Urinary bladder (tissue), 4 donors: ENCODE measurements around the gene PKMYT1. TPM values are rescaled to one million over a fixed set of nuclear protein-coding genes. Genes with fewer than 3 reads are reported as not detected.

Experiments
- DNase-seq: peaks from one replicate; pipeline ENCODE4 v3.0.0-alpha.2; 2015; ENCODE audit errors: extremely low spot score
- H3K27ac ChIP-seq: one replicate; pipeline ENCODE4 v1.5.1; 2013; ENCODE audit warnings: low read depth, mild to moderate bottlenecking, moderate library complexity
- H3K36me3 ChIP-seq: one replicate; pipeline ENCODE4 v1.6.1; 2013; ENCODE audit warnings: mild to moderate bottlenecking, moderate library complexity; ENCODE audit not compliant: insufficient read depth
- H3K4me1 ChIP-seq: one replicate; pipeline ENCODE4 v1.6.1; 2013; ENCODE audit warnings: mild to moderate bottlenecking, moderate library complexity; ENCODE audit not compliant: insufficient read depth
- H3K4me3 ChIP-seq: one replicate; pipeline ENCODE4 v1.5.1; 2013; ENCODE audit warnings: low read depth, low read length
- WGBS: extraction: QIAGEN DNeasy Blood & Tissue Kit; methylation state at CpG from one replicate; pipeline ENCODE4 v1.1.7; 2013; 5-methylcytosine and 5-hydroxymethylcytosine counted together
- polyA plus RNA-seq: library from polyadenylated mRNA; stranded (reverse); fragments of 200-250 nt; gene quantifications from one replicate; pipeline ENCODE4 v1.2.3, GENCODE V29; 2013
- total RNA-seq: library from RNA; depleted of rRNA; stranded (reverse); fragments of >200 nt; gene quantifications from one replicate; pipeline ENCODE4 v1.2.3, GENCODE V29; 2014
- donor health status: healthy with polysubstance abuse.
- donor health status: healthy.

Gene PKMYT1
- total and polyA plus RNA-seq, 2 donors: 1.1 to 2.5 TPM

GRCh38 chr16:2970563-2970962 is 9.7 kb downstream of the PKMYT1 start:
- H3K27ac ChIP-seq: no peak overlapping the region
- H3K4me3 ChIP-seq: no peak overlapping the region
- peaks cover 2% of the 10 kb centered on the region for H3K4me1 ChIP-seq
- no peaks in the 10 kb centered on the region for H3K36me3 ChIP-seq
- no peak for DNase-seq
- 88% methylated on average over 6 of the region's 6 CpGs for WGBS

- 4% methylated on average over 83 of the region's 83 CpGs for WGBS
- Histone ChIP-seq H3K4me3 (peak overlapping the region; percentile 74), H3K27ac (no peak overlapping the region), H3K36me3 (no peaks in the 10 kb centered on the region), H3K4me1 (peaks cover 3% of the 10 kb centered on the region)
- DNase-seq: no peak
Observed at GRCh38 chr16:2969545-2970521, 10.4 kb downstream of the PKMYT1 start.

- peak; percentile 43 for DNase-seq
- Histone ChIP-seq H3K27ac (no peak within 1 kb of the TSS), H3K4me3 (peak within 1 kb of the TSS; percentile 74), H3K4me1 (peaks cover 7% of the 10 kb centered on the region), H3K36me3 (no peaks in the 10 kb centered on the region)
- WGBS: under 1% methylated on average over 98 of the region's 98 CpGs
Observed at GRCh38 chr16:2968738-2969544, 11.3 kb downstream of the PKMYT1 start, which contains the start of gene PAQR4. PAQR4 (plus strand) TSS chr16:2969348; CDS start chr16:2969675, 327 bp downstream.

- no peaks in the 10 kb centered on the region for H3K36me3 ChIP-seq
- no peak overlapping the region for H3K27ac ChIP-seq
- no peak for DNase-seq
- 18% methylated on average over 18 of the region's 18 CpGs for WGBS
- peaks cover 7% of the 10 kb centered on the region for H3K4me1 ChIP-seq
- peak overlapping the region; percentile 74 for H3K4me3 ChIP-seq
Observed at GRCh38 chr16:2968368-2968737, 11.9 kb downstream of the PKMYT1 start.

GRCh38 chr16:2967721-2968161 is 12.5 kb downstream of the PKMYT1 start:
- Histone ChIP-seq H3K36me3 (no peaks in the 10 kb centered on the region), H3K27ac (no peak overlapping the region), H3K4me3 (no peak overlapping the region), H3K4me1 (peaks cover 7% of the 10 kb centered on the region)
- 50% methylated on average over 33 of the region's 33 CpGs for WGBS
- DNase-seq: no peak

- no peak overlapping the region for H3K4me3 ChIP-seq
- WGBS: 6% methylated on average over 51 of the region's 51 CpGs
- no peak for DNase-seq
- H3K36me3 ChIP-seq: no peaks in the 10 kb centered on the region
- H3K27ac ChIP-seq: no peak overlapping the region
- H3K4me1 ChIP-seq: peaks cover 7% of the 10 kb centered on the region
Observed at GRCh38 chr16:2967211-2967631, 13.0 kb downstream of the PKMYT1 start.

- H3K4me1 ChIP-seq: peaks cover 7% of the 10 kb centered on the region
- H3K4me3 ChIP-seq: no peak overlapping the region
- DNase-seq: no peak
- no peak overlapping the region for H3K27ac ChIP-seq
- WGBS: 2% methylated on average over 46 of the region's 46 CpGs
- H3K36me3 ChIP-seq: no peaks in the 10 kb centered on the region
Observed at GRCh38 chr16:2966808-2967191, 13.4 kb downstream of the PKMYT1 start.

- H3K4me3 ChIP-seq: no peak overlapping the region
- WGBS: 50% methylated on average over 39 of the region's 39 CpGs
- no peak for DNase-seq
- H3K36me3 ChIP-seq: no peaks in the 10 kb centered on the region
- no peak overlapping the region for H3K27ac ChIP-seq
- peaks cover 7% of the 10 kb centered on the region for H3K4me1 ChIP-seq
Observed at GRCh38 chr16:2966043-2966807, 14.0 kb downstream of the PKMYT1 start.

GRCh38 chr16:2964475-2965336 is 15.5 kb downstream of the PKMYT1 start:
- Histone ChIP-seq H3K36me3 (no peaks in the 10 kb centered on the region), H3K4me3 (peak overlapping the region; percentile 29), H3K27ac (no peak overlapping the region), H3K4me1 (peaks cover 5% of the 10 kb centered on the region)
- no peak for DNase-seq
- under 1% methylated on average over 68 of the region's 68 CpGs for WGBS

- Histone ChIP-seq H3K27ac (no peak within 1 kb of the TSS), H3K4me3 (peak within 1 kb of the TSS; percentile 29), H3K36me3 (no peaks in the 10 kb centered on the region), H3K4me1 (peaks cover 5% of the 10 kb centered on the region)
- WGBS: under 1% methylated on average over 60 of the region's 60 CpGs
- DNase-seq: no peak
Observed at GRCh38 chr16:2963723-2964474, 16.3 kb downstream of the PKMYT1 start, which contains the start of gene KREMEN2. KREMEN2 (plus strand) TSS chr16:2964275; CDS start chr16:2964521, 246 bp downstream.

- under 1% methylated on average over 40 of the region's 40 CpGs for WGBS
- Histone ChIP-seq H3K4me3 (no peak overlapping the region), H3K27ac (no peak overlapping the region)
Observed at GRCh38 chr16:2963074-2963722, 17.0 kb downstream of the PKMYT1 start.

More at GRCh38 chr16:2963074-2963722, 17.0 kb downstream of the PKMYT1 start:
- Histone ChIP-seq H3K36me3 (no peaks in the 10 kb centered on the region), H3K4me1 (peaks cover 5% of the 10 kb centered on the region)
- DNase-seq: no peak
